ENCODE measurements around the gene MYH6. TPM values are rescaled to one million over a fixed set of nuclear protein-coding genes. Genes with fewer than 3 reads are reported as not detected.

The MYH6 gene
- total RNA-seq, 2 experiments from 2014 or later = 0.05 TPM; not detected in 1

GRCh38 chr14:23375527-23376251 lies 32.4 kb downstream of the MYH6 start:
- Mint-ChIP-seq H3K4me3 (no peak overlapping the region), H3K4me1 (ENCODE audit: low read depth) (no peaks in the 10 kb centered on the region), H3K9me3 (no peaks in the 10 kb centered on the region), H3K36me3 (no peaks in the 10 kb centered on the region), H3K27ac (no peak overlapping the region), H3K27me3 (peaks cover 2% of the 10 kb centered on the region)
- CTCF ChIA-PET = interaction anchor here (1.0 kb wide), 1 partner anchor 254 kb away, joined by 4 read pairs; no protein-coding TSS in a partner anchor
- intact Hi-C loops (cut with micrococcal nuclease) = no loop called here
- POLR2A ChIA-PET = no interaction called here
- DNase-seq = no peak

- H3K9me3 Mint-ChIP-seq = no peaks in the 10 kb centered on the region
- intact Hi-C loops (cut with micrococcal nuclease) = no loop called here
- H3K4me3 Mint-ChIP-seq = no peak overlapping the region
- ChIA-PET POLR2A (no interaction called here), CTCF (no interaction called here)
- no peaks in the 10 kb centered on the region for H3K27me3 Mint-ChIP-seq
- no peaks in the 10 kb centered on the region for H3K36me3 Mint-ChIP-seq
- no peaks in the 10 kb centered on the region for H3K4me1 Mint-ChIP-seq (ENCODE audit: low read depth)
- no peak for DNase-seq
- H3K27ac Mint-ChIP-seq = no peak overlapping the region
These were observed 35.0 kb downstream of the MYH6 start for GRCh38 chr14:23373041-23373440.

- Mint-ChIP-seq H3K4me1 (ENCODE audit: low read depth) (no peaks in the 10 kb centered on the region), H3K9me3 (no peaks in the 10 kb centered on the region), H3K27me3 (peaks cover 5% of the 10 kb centered on the region), H3K27ac (no peak within 1 kb of the TSS), H3K36me3 (no peaks in the 10 kb centered on the region), H3K4me3 (no peak within 1 kb of the TSS)
- no peak for DNase-seq
- POLR2A ChIA-PET = no interaction called here
- intact Hi-C loops (cut with micrococcal nuclease) = no loop called here
- CTCF ChIA-PET = interaction anchor here (3.2 kb wide), 1 partner anchor 7 kb away, joined by 21 read pairs; no protein-coding TSS in a partner anchor
These were observed 35.6 kb downstream of the MYH6 start, which contains the start of gene IL25 for GRCh38 chr14:23372509-23372908. TSS of gene IL25 (plus strand) at chr14:23372809.

GRCh38 chr14:23371865-23372264 lies 36.2 kb downstream of the MYH6 start:
- intact Hi-C loops (cut with micrococcal nuclease) = no loop called here
- CTCF ChIA-PET = interaction anchor here (3.2 kb wide), 1 partner anchor 8 kb away, joined by 21 read pairs; no protein-coding TSS in a partner anchor
- POLR2A ChIA-PET = no interaction called here
- no peaks in the 10 kb centered on the region for H3K36me3 Mint-ChIP-seq
- H3K27me3 Mint-ChIP-seq = peaks cover 12% of the 10 kb centered on the region
- H3K9me3 Mint-ChIP-seq = no peaks in the 10 kb centered on the region
- H3K4me3 Mint-ChIP-seq = no peak overlapping the region
- no peaks in the 10 kb centered on the region for H3K4me1 Mint-ChIP-seq (ENCODE audit: low read depth)
- DNase-seq = no peak
- no peak overlapping the region for H3K27ac Mint-ChIP-seq

- no peak overlapping the region for H3K4me3 Mint-ChIP-seq
- H3K36me3 Mint-ChIP-seq = no peaks in the 10 kb centered on the region
- no peak for DNase-seq
- no peaks in the 10 kb centered on the region for H3K4me1 Mint-ChIP-seq (ENCODE audit: low read depth)
- intact Hi-C loops (cut with micrococcal nuclease) = no loop called here
- no peaks in the 10 kb centered on the region for H3K9me3 Mint-ChIP-seq
- CTCF ChIA-PET = interaction anchor here (1.1 to 3.2 kb wide), 3 partner anchors 8 to 17 kb away, joined by 3 to 21 read pairs (median 6); partner anchors contain the start of gene SLC22A17
- no peak overlapping the region for H3K27ac Mint-ChIP-seq
- peaks cover 16% of the 10 kb centered on the region for H3K27me3 Mint-ChIP-seq
- POLR2A ChIA-PET = no interaction called here
These were observed 37.9 kb downstream of the MYH6 start for GRCh38 chr14:23370221-23370620.

- no peak for DNase-seq
- H3K27ac Mint-ChIP-seq = no peak overlapping the region
- H3K4me3 Mint-ChIP-seq = no peak overlapping the region
- H3K4me1 Mint-ChIP-seq (ENCODE audit: low read depth) = peaks cover 4% of the 10 kb centered on the region
- H3K9me3 Mint-ChIP-seq = no peaks in the 10 kb centered on the region
- intact Hi-C loops (cut with micrococcal nuclease) = no loop called here
- no peaks in the 10 kb centered on the region for H3K36me3 Mint-ChIP-seq
- peaks cover 27% of the 10 kb centered on the region for H3K27me3 Mint-ChIP-seq
- POLR2A ChIA-PET = no interaction called here
- CTCF ChIA-PET = interaction anchor here (3.7 kb wide), 1 partner anchor 14 kb away, joined by 14 read pairs; no protein-coding TSS in a partner anchor
These were observed 41.6 kb downstream of the MYH6 start for GRCh38 chr14:23366426-23366921.

GRCh38 chr14:23365732-23366425 lies 42.2 kb downstream of the MYH6 start:
- Mint-ChIP-seq H3K9me3 (no peaks in the 10 kb centered on the region), H3K4me3 (no peak overlapping the region), H3K27ac (no peak overlapping the region), H3K4me1 (ENCODE audit: low read depth) (peaks cover 6% of the 10 kb centered on the region), H3K27me3 (peaks cover 29% of the 10 kb centered on the region), H3K36me3 (no peaks in the 10 kb centered on the region)
- no peak for DNase-seq
- ChIA-PET CTCF (interaction anchor here (3.7 kb wide), 1 partner anchor 15 kb away, joined by 14 read pairs; no protein-coding TSS in a partner anchor), POLR2A (no interaction called here)
- intact Hi-C loops (cut with micrococcal nuclease) = no loop called here

- no peak within 1 kb of the TSS for H3K4me3 Mint-ChIP-seq
- intact Hi-C loops (cut with micrococcal nuclease) = no loop called here
- no peaks in the 10 kb centered on the region for H3K36me3 Mint-ChIP-seq
- ChIA-PET CTCF (interaction anchor here (3.7 kb wide), 1 partner anchor 15 kb away, joined by 14 read pairs; no protein-coding TSS in a partner anchor), POLR2A (no interaction called here)
- no peak within 1 kb of the TSS for H3K27ac Mint-ChIP-seq
- no peaks in the 10 kb centered on the region for H3K9me3 Mint-ChIP-seq
- H3K27me3 Mint-ChIP-seq = peaks cover 29% of the 10 kb centered on the region
- no peak for DNase-seq
- H3K4me1 Mint-ChIP-seq (ENCODE audit: low read depth) = peaks cover 6% of the 10 kb centered on the region
These were observed 42.9 kb downstream of the MYH6 start, which contains the start of gene EFS for GRCh38 chr14:23365036-23365731. TSS of gene EFS (minus strand) at chr14:23365172. CDS start at chr14:23365025, 147 bp downstream.

- peaks cover 29% of the 10 kb centered on the region for H3K27me3 Mint-ChIP-seq
- no peak overlapping the region for H3K4me3 Mint-ChIP-seq
- no peak for DNase-seq
- no peaks in the 10 kb centered on the region for H3K9me3 Mint-ChIP-seq
- H3K27ac Mint-ChIP-seq = no peak overlapping the region
- H3K4me1 Mint-ChIP-seq (ENCODE audit: low read depth) = peaks cover 6% of the 10 kb centered on the region
- ChIA-PET CTCF (no interaction called here), POLR2A (no interaction called here)
- H3K36me3 Mint-ChIP-seq = no peaks in the 10 kb centered on the region
- intact Hi-C loops (cut with micrococcal nuclease) = loop anchor here (5.0 kb wide), 1 partner anchor 37 kb away; no protein-coding TSS in a partner anchor
These were observed 43.7 kb downstream of the MYH6 start for GRCh38 chr14:23364164-23365035.

- no peak for DNase-seq
- POLR2A ChIA-PET = no interaction called here
- no peaks in the 10 kb centered on the region for H3K36me3 Mint-ChIP-seq
- CTCF ChIA-PET = interaction anchor here (0.8 to 1.9 kb wide), 4 partner anchors 9 to 36 kb away, joined by 3 to 9 read pairs (median 3); partner anchors contain the start of gene SLC22A17
- H3K27me3 Mint-ChIP-seq = peaks cover 21% of the 10 kb centered on the region
- H3K4me3 Mint-ChIP-seq = no peak overlapping the region
- no peak overlapping the region for H3K27ac Mint-ChIP-seq
- peaks cover 6% of the 10 kb centered on the region for H3K4me1 Mint-ChIP-seq (ENCODE audit: low read depth)
- H3K9me3 Mint-ChIP-seq = no peaks in the 10 kb centered on the region
- intact Hi-C loops (cut with micrococcal nuclease) = loop anchor here (5.0 kb wide), 1 partner anchor 35 kb away; no protein-coding TSS in a partner anchor
These were observed 45.9 kb downstream of the MYH6 start for GRCh38 chr14:23362200-23362599.

GRCh38 chr14:23361763-23362162 lies 46.3 kb downstream of the MYH6 start:
- no peak for DNase-seq
- H3K4me3 Mint-ChIP-seq = no peak overlapping the region
- no peaks in the 10 kb centered on the region for H3K36me3 Mint-ChIP-seq
- intact Hi-C loops (cut with micrococcal nuclease) = loop anchor here (5.0 kb wide), 1 partner anchor 34 kb away; no protein-coding TSS in a partner anchor
- H3K9me3 Mint-ChIP-seq = no peaks in the 10 kb centered on the region
- CTCF ChIA-PET = interaction anchor here (0.8 to 1.9 kb wide), 4 partner anchors 9 to 35 kb away, joined by 3 to 9 read pairs (median 3); partner anchors contain the start of gene SLC22A17
- POLR2A ChIA-PET = no interaction called here
- peaks cover 17% of the 10 kb centered on the region for H3K27me3 Mint-ChIP-seq
- H3K27ac Mint-ChIP-seq = no peak overlapping the region
- peaks cover 6% of the 10 kb centered on the region for H3K4me1 Mint-ChIP-seq (ENCODE audit: low read depth)
